ENCODE data around the gene FBXL3. TPM values are rescaled to one million over a fixed set of nuclear protein-coding genes. Genes with fewer than 3 reads are reported as not detected.

FBXL3 gene
- total and polyA plus RNA-seq, 3 experiments from 2014 or later = 34.5 to 45.0 (median 41.7) TPM

- H3K9me3 ChIP-seq (ENCODE audit: low read length) = no peaks in the 10 kb centered on the region
- H3K36me3 Mint-ChIP-seq = peaks cover 22 to 86% (median 28%) of the 10 kb centered on the region in 3 donors
- H3K27me3 ChIP-seq (ENCODE audit: insufficient read depth, low read length, poor library complexity, severe bottlenecking) = no peaks in the 10 kb centered on the region
Measured at GRCh38 chr13:77053192-77053591, 26.2 kb upstream of the FBXL3 start.

GRCh38 chr13:77048681-77049080 is 21.7 kb upstream of the FBXL3 start:
- ChIA-PET CTCF (no interaction called here), POLR2A (no interaction called here)
- Histone ChIP-seq H3K9me3 (ENCODE audit: low read length) (no peaks in the 10 kb centered on the region), H3K36me3 (ENCODE audit: insufficient read depth, low read length) (peaks cover 36% of the 10 kb centered on the region), H3K4me1 (ENCODE audit: insufficient read depth, low read length) (no peaks in the 10 kb centered on the region), H3K27ac (ENCODE audit: low read depth, low read length) (no peak overlapping the region), H3K4me3 (ENCODE audit: low read length) (no peak overlapping the region), H3K27me3 (ENCODE audit: insufficient read depth, low read length, poor library complexity, severe bottlenecking) (no peaks in the 10 kb centered on the region)
- Mint-ChIP-seq H3K4me1 (no peaks in the 10 kb centered on the region), H3K27me3 (no peaks in the 10 kb centered on the region), H3K9me3 (no peaks in the 10 kb centered on the region), H3K36me3 (peaks cover 16 to 79% (median 24%) of the 10 kb centered on the region in 3 donors), H3K4me3 (no peak overlapping the region), H3K27ac (peak overlapping the region in 5 of 8 donors; percentile 29 to 77 (median 33))
- DNase-seq = no peak

More at GRCh38 chr13:77053192-77053591, 26.2 kb upstream of the FBXL3 start:
- ChIA-PET POLR2A (interaction anchor here (1.1 kb wide), 1 partner anchor 25 kb away, joined by 3 read pairs; no protein-coding TSS in a partner anchor), CTCF (no interaction called here)
- H3K36me3 ChIP-seq (ENCODE audit: insufficient read depth, low read length) = peaks cover 64% of the 10 kb centered on the region
- no peak overlapping the region for H3K27ac Mint-ChIP-seq
- no peak overlapping the region for H3K27ac ChIP-seq (ENCODE audit: low read depth, low read length)
- no peaks in the 10 kb centered on the region for H3K27me3 Mint-ChIP-seq
- DNase-seq = no peak
- H3K4me1 ChIP-seq (ENCODE audit: insufficient read depth, low read length) = no peaks in the 10 kb centered on the region
- no peaks in the 10 kb centered on the region for H3K4me1 Mint-ChIP-seq
- H3K9me3 Mint-ChIP-seq = no peaks in the 10 kb centered on the region
- no peak overlapping the region for H3K4me3 Mint-ChIP-seq
- H3K4me3 ChIP-seq (ENCODE audit: low read length) = no peak overlapping the region

- Histone ChIP-seq H3K4me3 (ENCODE audit: low read length) (no peak overlapping the region), H3K27ac (ENCODE audit: low read depth, low read length) (no peak overlapping the region), H3K36me3 (ENCODE audit: insufficient read depth, low read length) (peaks cover 33% of the 10 kb centered on the region), H3K4me1 (ENCODE audit: insufficient read depth, low read length) (no peaks in the 10 kb centered on the region), H3K9me3 (ENCODE audit: low read length) (no peaks in the 10 kb centered on the region), H3K27me3 (ENCODE audit: insufficient read depth, low read length, poor library complexity, severe bottlenecking) (no peaks in the 10 kb centered on the region)
- Mint-ChIP-seq H3K27ac (no peak overlapping the region), H3K36me3 (peaks cover 16 to 74% (median 24%) of the 10 kb centered on the region in 3 donors), H3K4me1 (peaks cover 0 to 3% (median 0%) of the 10 kb centered on the region in 3 donors), H3K27me3 (no peaks in the 10 kb centered on the region), H3K9me3 (no peaks in the 10 kb centered on the region), H3K4me3 (no peak overlapping the region)
- CTCF ChIA-PET = no interaction called here
- POLR2A ChIA-PET = no interaction called here
- DNase-seq = no peak
Measured at GRCh38 chr13:77047649-77048343, 20.8 kb upstream of the FBXL3 start.

GRCh38 chr13:77042566-77043177 is 15.7 kb upstream of the FBXL3 start:
- H3K27me3 ChIP-seq (ENCODE audit: insufficient read depth, low read length, poor library complexity, severe bottlenecking) = no peaks in the 10 kb centered on the region
- H3K4me3 ChIP-seq (ENCODE audit: low read length) = no peak overlapping the region
- no peaks in the 10 kb centered on the region for H3K27me3 Mint-ChIP-seq
- H3K9me3 Mint-ChIP-seq = no peaks in the 10 kb centered on the region
- H3K27ac ChIP-seq (ENCODE audit: low read depth, low read length) = no peak overlapping the region
- peaks cover 0 to 3% (median 1%) of the 10 kb centered on the region in 3 donors for H3K4me1 Mint-ChIP-seq
- DNase-seq = no peak
- no peaks in the 10 kb centered on the region for H3K4me1 ChIP-seq (ENCODE audit: insufficient read depth, low read length)
- H3K36me3 ChIP-seq (ENCODE audit: insufficient read depth, low read length) = peaks cover 5% of the 10 kb centered on the region
- H3K27ac Mint-ChIP-seq = peak overlapping the region in 1 of 8 donors; percentile 54
- H3K36me3 Mint-ChIP-seq = peaks cover 0 to 30% (median 10%) of the 10 kb centered on the region in 3 donors
- no peaks in the 10 kb centered on the region for H3K9me3 ChIP-seq (ENCODE audit: low read length)
- ChIA-PET POLR2A (interaction anchor here (1.0 to 1.4 kb wide), 2 partner anchors 14 to 16 kb away, joined by 4 to 5 read pairs; partner anchors contain the start of gene FBXL3), CTCF (interaction anchor here (1.4 kb wide), 1 partner anchor 43 kb away, joined by 3 read pairs; no protein-coding TSS in a partner anchor)
- H3K4me3 Mint-ChIP-seq = no peak overlapping the region

GRCh38 chr13:77040835-77041234 is 13.9 kb upstream of the FBXL3 start:
- POLR2A ChIA-PET = no interaction called here
- Mint-ChIP-seq H3K27ac (no peak overlapping the region), H3K27me3 (no peaks in the 10 kb centered on the region), H3K36me3 (peaks cover 0 to 14% (median 3%) of the 10 kb centered on the region in 3 donors), H3K4me1 (peaks cover 0 to 3% (median 1%) of the 10 kb centered on the region in 3 donors), H3K4me3 (no peak overlapping the region), H3K9me3 (no peaks in the 10 kb centered on the region)
- no peaks in the 10 kb centered on the region for H3K9me3 ChIP-seq (ENCODE audit: low read length)
- CTCF ChIA-PET = interaction anchor here (1.4 kb wide), 1 partner anchor 41 kb away, joined by 3 read pairs; no protein-coding TSS in a partner anchor
- no peak overlapping the region for H3K4me3 ChIP-seq (ENCODE audit: low read length)
- no peaks in the 10 kb centered on the region for H3K36me3 ChIP-seq (ENCODE audit: insufficient read depth, low read length)
- H3K27me3 ChIP-seq (ENCODE audit: insufficient read depth, low read length, poor library complexity, severe bottlenecking) = no peaks in the 10 kb centered on the region
- DNase-seq = no peak
- H3K4me1 ChIP-seq (ENCODE audit: insufficient read depth, low read length) = no peaks in the 10 kb centered on the region
- no peak overlapping the region for H3K27ac ChIP-seq (ENCODE audit: low read depth, low read length)

GRCh38 chr13:77040076-77040475 is 13.1 kb upstream of the FBXL3 start:
- ChIA-PET POLR2A (no interaction called here), CTCF (no interaction called here)
- Histone ChIP-seq H3K27me3 (ENCODE audit: insufficient read depth, low read length, poor library complexity, severe bottlenecking) (no peaks in the 10 kb centered on the region), H3K27ac (ENCODE audit: low read depth, low read length) (no peak overlapping the region), H3K36me3 (ENCODE audit: insufficient read depth, low read length) (no peaks in the 10 kb centered on the region), H3K4me3 (ENCODE audit: low read length) (no peak overlapping the region), H3K9me3 (ENCODE audit: low read length) (no peaks in the 10 kb centered on the region), H3K4me1 (ENCODE audit: insufficient read depth, low read length) (no peaks in the 10 kb centered on the region)
- Mint-ChIP-seq H3K36me3 (peaks cover 0 to 9% (median 3%) of the 10 kb centered on the region in 3 donors), H3K9me3 (no peaks in the 10 kb centered on the region), H3K27ac (no peak overlapping the region), H3K4me3 (no peak overlapping the region), H3K4me1 (peaks cover 0 to 3% (median 1%) of the 10 kb centered on the region in 3 donors), H3K27me3 (no peaks in the 10 kb centered on the region)
- DNase-seq = no peak

- H3K36me3 ChIP-seq (ENCODE audit: insufficient read depth, low read length) = no peaks in the 10 kb centered on the region
- H3K4me3 Mint-ChIP-seq = no peak overlapping the region
- no peaks in the 10 kb centered on the region for H3K27me3 ChIP-seq (ENCODE audit: insufficient read depth, low read length, poor library complexity, severe bottlenecking)
- DNase-seq = no peak
- CTCF ChIA-PET = no interaction called here
- H3K27ac Mint-ChIP-seq = no peak overlapping the region
- H3K4me1 ChIP-seq (ENCODE audit: insufficient read depth, low read length) = no peaks in the 10 kb centered on the region
- POLR2A ChIA-PET = no interaction called here
- no peak overlapping the region for H3K4me3 ChIP-seq (ENCODE audit: low read length)
- no peaks in the 10 kb centered on the region for H3K9me3 Mint-ChIP-seq
- peaks cover 0 to 3% (median 1%) of the 10 kb centered on the region in 3 donors for H3K36me3 Mint-ChIP-seq
- peaks cover 0 to 1% of the 10 kb centered on the region in 2 donors for H3K27me3 Mint-ChIP-seq
- peaks cover 0 to 3% (median 1%) of the 10 kb centered on the region in 3 donors for H3K4me1 Mint-ChIP-seq
- no peak overlapping the region for H3K27ac ChIP-seq (ENCODE audit: low read depth, low read length)
- H3K9me3 ChIP-seq (ENCODE audit: low read length) = no peaks in the 10 kb centered on the region
Measured at GRCh38 chr13:77038907-77039480, 12.0 kb upstream of the FBXL3 start.

- no peak overlapping the region for H3K4me3 ChIP-seq (ENCODE audit: low read length)
- CTCF ChIA-PET = no interaction called here
Measured at GRCh38 chr13:77036279-77036678, 9.3 kb upstream of the FBXL3 start.

More at GRCh38 chr13:77036279-77036678, 9.3 kb upstream of the FBXL3 start:
- no peak for DNase-seq
- no peak overlapping the region for H3K27ac ChIP-seq (ENCODE audit: low read depth, low read length)
- H3K27me3 ChIP-seq (ENCODE audit: insufficient read depth, low read length, poor library complexity, severe bottlenecking) = no peaks in the 10 kb centered on the region
- peaks cover 0 to 1% (median 0%) of the 10 kb centered on the region in 3 donors for H3K4me1 Mint-ChIP-seq
- H3K4me3 Mint-ChIP-seq = no peak overlapping the region
- H3K9me3 Mint-ChIP-seq = no peaks in the 10 kb centered on the region
- H3K36me3 Mint-ChIP-seq = peaks cover 0 to 4% (median 0%) of the 10 kb centered on the region in 3 donors
- H3K27me3 Mint-ChIP-seq = peaks cover 4 to 10% of the 10 kb centered on the region in 2 donors
- H3K27ac Mint-ChIP-seq = no peak overlapping the region
- no peaks in the 10 kb centered on the region for H3K36me3 ChIP-seq (ENCODE audit: insufficient read depth, low read length)
- no peaks in the 10 kb centered on the region for H3K4me1 ChIP-seq (ENCODE audit: insufficient read depth, low read length)
- POLR2A ChIA-PET = no interaction called here
- no peaks in the 10 kb centered on the region for H3K9me3 ChIP-seq (ENCODE audit: low read length)
